Muscle of leg (tissue), 11 donors: ENCODE results near the gene PITX2. TPM values are rescaled to one million over a fixed set of nuclear protein-coding genes. Genes with fewer than 3 reads are reported as not detected.

Experiments used
- DNase-seq: peaks from one replicate; pipeline ENCODE4 v3.0.0; 2013
- H3K27ac ChIP-seq: one replicate; pipeline ENCODE4 v1.5.1; 2013; ENCODE audit warnings: mild to moderate bottlenecking, low read length, control low read depth
- H3K27me3 ChIP-seq: one replicate; pipeline ENCODE4 v1.6.1; 2013; ENCODE audit warnings: low read length; ENCODE audit not compliant: control insufficient read depth, insufficient read depth
- H3K36me3 ChIP-seq: one replicate; pipeline ENCODE4 v1.6.1; 2013; ENCODE audit warnings: low read length; ENCODE audit not compliant: control insufficient read depth, insufficient read depth
- H3K4me1 ChIP-seq: one replicate; pipeline ENCODE4 v1.6.1; 2013; ENCODE audit warnings: low read length; ENCODE audit not compliant: control insufficient read depth, insufficient read depth
- H3K4me3 ChIP-seq: one replicate; pipeline ENCODE4 v1.5.1; 2013; ENCODE audit warnings: low read length, control low read depth
- H3K9me3 ChIP-seq: replicated peaks from 2 replicates; pipeline ENCODE4 v1.6.1; 2013; ENCODE audit warnings: low read depth, low read length; ENCODE audit not compliant: control insufficient read depth
- WGBS: methylation state at CpG from one replicate; pipeline ENCODE4 v1.1.5; 2013; ENCODE audit warnings: missing lambda C conversion rate; ENCODE audit not compliant: insufficient coverage; 5-methylcytosine and 5-hydroxymethylcytosine counted together
- polyA plus RNA-seq, 8 donors: library from polyadenylated mRNA; unstranded; fragments of 120-200 nt; gene quantifications; one replicate each; pipeline versions ENCODE4 v1.2.1 to v1.2.3, GENCODE V29; 2013; ENCODE audit warnings: inconsistent platforms in 1 of 8, low replicate concordance in 1 of 8; ENCODE audit not compliant: insufficient read length in 8 of 8, insufficient read depth in 1 of 8
- total RNA-seq: library from RNA; stranded (reverse); fragments of 120-200 nt; gene quantifications from one replicate; pipeline ENCODE4 v1.2.4, GENCODE V29; 2013

Gene PITX2
- total and polyA plus RNA-seq, 9 donors, result 23.4 to 43.7 (median 40.2) TPM

DNA sequence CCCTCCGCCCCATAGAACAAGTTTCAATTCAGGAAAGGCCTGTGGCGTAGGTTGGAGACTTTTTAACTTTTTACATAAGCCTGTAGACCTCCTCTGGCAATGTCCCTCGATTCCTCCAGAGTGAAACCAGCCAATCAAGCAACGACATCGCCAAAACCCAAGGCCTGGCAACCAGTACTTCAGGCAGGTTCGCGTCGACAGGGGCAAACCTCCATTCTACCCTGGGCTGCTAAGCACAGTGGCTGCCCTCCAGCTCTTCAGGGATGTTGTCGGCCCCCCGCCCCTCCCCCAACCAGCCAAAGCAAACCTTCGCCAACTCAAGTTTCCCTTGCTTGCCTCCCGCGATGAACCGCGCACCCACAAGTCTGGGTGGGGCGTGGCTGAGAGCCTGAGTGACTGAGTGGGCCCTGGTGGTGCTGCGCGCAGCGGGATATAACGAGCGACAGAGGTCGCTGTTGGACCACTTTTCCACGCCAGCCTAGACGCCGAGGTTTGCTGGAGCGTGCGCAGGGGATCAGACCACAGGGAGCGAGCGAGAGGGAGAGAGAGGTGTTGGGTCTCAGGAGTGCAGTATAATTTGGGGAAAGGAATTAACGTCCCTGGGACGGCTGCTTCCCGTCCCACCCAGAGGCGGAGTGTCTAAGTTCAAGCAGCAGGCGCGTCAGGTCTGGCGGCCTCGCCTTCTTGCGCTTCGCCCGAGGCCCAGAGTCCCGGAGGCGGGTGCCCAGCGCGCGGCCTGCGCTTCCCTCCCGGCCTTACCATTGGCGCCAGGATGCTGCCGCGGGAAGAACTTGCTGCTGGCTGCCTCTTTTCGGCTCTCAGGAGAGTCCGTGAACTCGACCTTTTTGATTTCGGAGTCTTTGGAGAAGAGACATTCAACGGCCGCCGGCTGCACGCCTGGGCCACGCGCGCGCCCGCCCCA lies 9.0 kb upstream of the PITX2 start:
- Histone ChIP-seq H3K27ac (no peak overlapping the region), H3K9me3 (peaks cover 2% of the 10 kb centered on the region), H3K36me3 (peaks cover 18% of the 10 kb centered on the region), H3K4me1 (peaks cover 14% of the 10 kb centered on the region), H3K4me3 (peak overlapping the region; percentile 26), H3K27me3 (peaks cover 84% of the 10 kb centered on the region)
- WGBS, result 5% methylated on average over 57 of the region's 63 CpGs
- peak; percentile 90 for DNase-seq

DNA sequence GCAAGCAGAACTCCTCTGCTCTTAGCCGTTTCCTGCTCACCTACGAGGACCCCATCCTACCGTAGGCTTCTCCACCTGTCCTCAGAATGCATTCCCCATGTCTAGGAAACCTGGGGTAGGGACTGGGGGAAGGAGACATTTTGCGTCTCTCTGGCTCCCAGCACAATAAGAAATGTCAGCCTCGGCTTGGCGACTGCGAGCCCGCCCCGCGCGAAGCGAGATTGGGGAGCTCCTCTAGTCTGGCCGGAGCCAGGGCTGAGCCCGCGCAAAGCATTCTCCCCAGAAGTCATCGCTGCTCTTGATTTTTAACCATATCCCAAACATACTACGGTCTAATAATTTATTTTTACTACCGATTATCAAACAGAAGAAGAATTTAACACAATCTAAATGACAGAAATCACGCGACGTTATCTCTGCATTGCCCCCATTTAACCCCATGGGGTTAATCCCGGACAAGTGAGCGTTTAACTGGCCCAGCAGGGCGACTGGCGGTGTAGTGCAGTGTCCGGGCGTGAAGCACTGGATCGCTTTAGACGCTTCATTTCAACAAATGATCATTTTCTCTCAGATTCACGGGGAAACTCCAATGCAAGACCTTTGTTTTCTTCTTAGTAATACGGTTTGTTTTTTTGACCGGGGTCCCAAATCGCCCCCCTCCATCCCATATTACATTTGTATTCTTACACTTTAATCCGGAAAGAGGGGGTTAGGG lies 8.0 kb upstream of the PITX2 start:
- no peak for DNase-seq
- H3K4me1 ChIP-seq, result peaks cover 11% of the 10 kb centered on the region
- H3K9me3 ChIP-seq, result peaks cover 2% of the 10 kb centered on the region
- WGBS, result 14% methylated on average over 19 of the region's 34 CpGs
- H3K36me3 ChIP-seq, result peaks cover 18% of the 10 kb centered on the region
- no peak overlapping the region for H3K27ac ChIP-seq
- H3K27me3 ChIP-seq, result peaks cover 85% of the 10 kb centered on the region
- no peak overlapping the region for H3K4me3 ChIP-seq

GRCh38 chr4:110629780-110630687 lies 7.2 kb upstream of the PITX2 start:
- WGBS, result 14% methylated on average over 12 of the region's 26 CpGs
- no peak for DNase-seq
- Histone ChIP-seq H3K36me3 (peaks cover 18% of the 10 kb centered on the region), H3K4me1 (peaks cover 11% of the 10 kb centered on the region), H3K27me3 (peaks cover 88% of the 10 kb centered on the region), H3K4me3 (no peak overlapping the region), H3K9me3 (peaks cover 2% of the 10 kb centered on the region), H3K27ac (no peak overlapping the region)

GRCh38 chr4:110629214-110629754 lies 6.4 kb upstream of the PITX2 start:
- H3K4me3 ChIP-seq, result no peak overlapping the region
- H3K36me3 ChIP-seq, result peaks cover 18% of the 10 kb centered on the region
- peaks cover 11% of the 10 kb centered on the region for H3K4me1 ChIP-seq
- H3K27ac ChIP-seq, result no peak overlapping the region
- peaks cover 89% of the 10 kb centered on the region for H3K27me3 ChIP-seq
- peaks cover 2% of the 10 kb centered on the region for H3K9me3 ChIP-seq
- no peak for DNase-seq
- WGBS, result 16% methylated on average over 34 of the region's 36 CpGs

DNA sequence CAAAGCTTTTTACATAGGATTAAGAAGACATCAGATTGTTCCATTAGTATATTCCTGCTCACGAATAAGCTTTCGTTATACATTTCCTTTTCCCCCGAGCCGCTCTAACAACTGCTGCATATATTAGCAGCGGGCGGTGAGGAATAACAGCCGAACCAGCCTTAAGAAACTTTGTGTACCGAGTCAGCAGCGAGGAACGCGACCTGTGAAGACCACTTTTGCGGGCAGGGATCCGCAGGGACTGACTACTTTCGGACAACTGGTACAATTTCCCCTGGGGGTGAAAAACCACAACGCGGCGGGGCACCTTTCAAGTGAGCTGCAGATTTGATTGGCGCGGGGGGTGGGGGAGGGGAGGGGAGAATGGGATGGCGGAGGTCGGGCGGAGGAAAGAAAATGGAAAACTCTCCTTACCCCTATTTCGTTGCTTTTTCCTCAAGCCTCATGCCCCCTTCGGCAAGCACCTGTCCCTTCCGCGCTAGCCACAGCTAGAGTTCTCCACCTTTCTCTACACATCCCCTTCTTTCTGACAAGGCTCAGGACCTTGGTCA lies 5.9 kb upstream of the PITX2 start:
- no peak for DNase-seq
- peaks cover 11% of the 10 kb centered on the region for H3K4me1 ChIP-seq
- H3K9me3 ChIP-seq, result peaks cover 2% of the 10 kb centered on the region
- no peak overlapping the region for H3K27ac ChIP-seq
- peaks cover 18% of the 10 kb centered on the region for H3K36me3 ChIP-seq
- H3K27me3 ChIP-seq, result peaks cover 88% of the 10 kb centered on the region
- H3K4me3 ChIP-seq, result no peak overlapping the region
- WGBS, result 17% methylated on average over 17 of the region's 26 CpGs

- Histone ChIP-seq H3K9me3 (peaks cover 2% of the 10 kb centered on the region), H3K27ac (no peak overlapping the region), H3K36me3 (peaks cover 18% of the 10 kb centered on the region), H3K4me1 (peaks cover 12% of the 10 kb centered on the region), H3K27me3 (peaks cover 83% of the 10 kb centered on the region), H3K4me3 (no peak overlapping the region)
- DNase-seq, result no peak
- 50% methylated on average over 3 of the region's 11 CpGs for WGBS
Measured at GRCh38 chr4:110627977-110628662, 5.2 kb upstream of the PITX2 start.

- WGBS, result 29% methylated on average over 4 of the region's 13 CpGs
- Histone ChIP-seq H3K4me1 (peaks cover 17% of the 10 kb centered on the region), H3K36me3 (peaks cover 10% of the 10 kb centered on the region), H3K27me3 (peaks cover 83% of the 10 kb centered on the region), H3K4me3 (no peak overlapping the region), H3K9me3 (peaks cover 2% of the 10 kb centered on the region), H3K27ac (no peak overlapping the region)
- DNase-seq, result no peak
Measured at GRCh38 chr4:110626532-110627153, 3.8 kb upstream of the PITX2 start.

- WGBS, result 30% methylated on average over 2 of the region's 9 CpGs
- Histone ChIP-seq H3K36me3 (peaks cover 10% of the 10 kb centered on the region), H3K27me3 (peaks cover 84% of the 10 kb centered on the region), H3K9me3 (peaks cover 2% of the 10 kb centered on the region), H3K27ac (no peak overlapping the region), H3K4me3 (no peak overlapping the region), H3K4me1 (peaks cover 21% of the 10 kb centered on the region)
- no peak for DNase-seq
Measured at GRCh38 chr4:110625576-110626257, 2.8 kb upstream of the PITX2 start.
